GM13977 (cell line): ENCODE measurements around the gene AS3MT.
"Not testable (repeated sequence)": the region's sequence is repeated elsewhere in the genome, so short reads cannot be mapped to it uniquely, and the experiment has no call there.

ENCODE experiments used
- DNase-seq: peaks from one replicate; pipeline ENCODE4 v3.0.0; 2012; ENCODE audit warnings: low spot score
- CTCF ChIP-seq: IDR thresholded peaks from 2 replicates; pipeline ENCODE4 v1.5.1; 2012; ENCODE audit warnings: mild to moderate bottlenecking, control low read depth; ENCODE audit not compliant: insufficient read depth; ENCODE audit errors: extremely low read depth, missing control alignments
- in situ Hi-C: fragments of 300-500 bp; cut with MboI; formaldehyde crosslinking; loops from one replicate; pipeline ENCODE4 v1.12.0; 2022; ENCODE audit warnings: low sequenced_read_pairs, low pct_unique_long_range_greater_than_20kb, mixed read lengths, inconsistent platforms; ENCODE audit not compliant: unreplicated experiment

Gene AS3MT

GRCh38 chr10:102841827-102842345 lies 27.4 kb upstream of the AS3MT start:
- no peak for DNase-seq
- in situ Hi-C loops: loop anchor here (25.0 kb wide), 1 partner anchor 645 kb away; the partner anchor contains the start of genes CALHM3 and NEURL1
- TF ChIP-seq CTCF: no peak

GRCh38 chr10:102843139-102843538 lies 26.1 kb upstream of the AS3MT start:
- DNase-seq: not testable (repeated sequence)
- in situ Hi-C loops: loop anchor here (25.0 kb wide), 1 partner anchor 644 kb away; the partner anchor contains the start of genes CALHM3 and NEURL1

- in situ Hi-C loops: loop anchor here (25.0 kb wide), 1 partner anchor 643 kb away; the partner anchor contains the start of genes CALHM3 and NEURL1
- not testable (repeated sequence) for DNase-seq
Observed at GRCh38 chr10:102844190-102844776, 25.0 kb upstream of the AS3MT start.

GRCh38 chr10:102845352-102845902 lies 23.8 kb upstream of the AS3MT start:
- in situ Hi-C loops: loop anchor here (25.0 kb wide), 1 partner anchor 642 kb away; the partner anchor contains the start of genes CALHM3 and NEURL1
- no peak for TF ChIP-seq CTCF
- no peak for DNase-seq

- DNase-seq: no peak
- in situ Hi-C loops: no loop called here
- no peak for TF ChIP-seq CTCF
Observed at GRCh38 chr10:102850025-102850518, 19.2 kb upstream of the AS3MT start.

- in situ Hi-C loops, DNase-seq: not testable (repeated sequence)
Observed at GRCh38 chr10:102853237-102853636, 16.0 kb upstream of the AS3MT start.

GRCh38 chr10:102855731-102856436 lies 13.4 kb upstream of the AS3MT start:
- DNase-seq, in situ Hi-C loops: not testable (repeated sequence)

- no peak for TF ChIP-seq CTCF
- no peak for DNase-seq
- in situ Hi-C loops: no loop called here
Observed at GRCh38 chr10:102856758-102857424, 12.4 kb upstream of the AS3MT start.
